H1 (cell line): Measurements from ENCODE around the gene LGALS4. TPM values are rescaled to one million over a fixed set of nuclear protein-coding genes. Genes with fewer than 3 reads are reported as not detected.

Experiments
- CTCF ChIA-PET: fragments of 300-600 bp; sonication (Branson Sonifier 250); formaldehyde crosslinking; loops from one replicate; lab custom pipeline; 2021; ENCODE audit not compliant: partially characterized antibody; lab: Charles Lee
- POLR2A ChIA-PET: fragments of 300-600 bp; sonication (Branson Sonifier 250); formaldehyde crosslinking; loops from one replicate; lab custom pipeline; 2021; ENCODE audit warnings: inconsistent platforms; ENCODE audit not compliant: partially characterized antibody; lab: Charles Lee
- DNase-seq, 2 experiments: peaks; one replicate each; pipeline versions ENCODE4 v3.0.0 to v3.0.0-alpha.2; 2010 to 2022; ENCODE audit warnings: low spot score in 2 of 2, low read depth in 1 of 2, mixed read lengths in 1 of 2
- FAIRE-seq: peaks from 2 replicates; lab custom pipeline; 2011; peaks lifted over from hg19 to GRCh38; lab: Jason Lieb, UNC
- H2AFZ ChIP-seq: 2 replicates; pipeline ENCODE4 v1.8.1; 2012; ENCODE audit warnings: low read length, inconsistent platforms
- H2AK5ac ChIP-seq: 2 replicates; pipeline ENCODE4 v1.6.1; 2013; ENCODE audit warnings: low read depth, low read length
- H2BK120ac ChIP-seq: replicated peaks from 2 replicates; pipeline ENCODE3; 2013; ENCODE audit warnings: low read depth, low read length, inconsistent platforms
- H2BK12ac ChIP-seq: 2 replicates; pipeline ENCODE4 v1.6.1; 2013; ENCODE audit warnings: low read depth, low read length
- H2BK15ac ChIP-seq: 2 replicates; pipeline ENCODE4 v1.6.1; 2013; ENCODE audit warnings: low read length
- H2BK20ac ChIP-seq: 2 replicates; pipeline ENCODE4 v1.6.1; 2013; ENCODE audit warnings: low read length
- H2BK5ac ChIP-seq: 2 replicates; pipeline ENCODE4 v1.6.1; 2013; ENCODE audit warnings: low read depth, low read length
- H3K14ac ChIP-seq: 2 replicates; pipeline ENCODE4 v1.6.1; 2013; ENCODE audit warnings: inconsistent platforms; ENCODE audit not compliant: insufficient read length
- H3K18ac ChIP-seq: 2 replicates; pipeline ENCODE4 v1.6.1; 2013; ENCODE audit warnings: low read length; ENCODE audit errors: extremely low read depth
- H3K23ac ChIP-seq: 2 replicates; pipeline ENCODE4 v1.6.1; 2013; ENCODE audit warnings: inconsistent platforms; ENCODE audit not compliant: insufficient read length
- H3K23me2 ChIP-seq: 2 replicates; pipeline ENCODE4 v1.6.1; 2013; ENCODE audit warnings: low read depth, low read length
- H3K27ac ChIP-seq: 2 replicates; pipeline ENCODE4 v1.6.1; 2011; ENCODE audit warnings: low read depth, low read length, inconsistent platforms
- H3K27me3 ChIP-seq, 4 experiments: replicated peaks in 1 of 4; 1 replicate in 1 of 4; 2 replicates in 3 of 4; pipeline versions ENCODE4 v1.6.1 to v1.8.1; 2011 to 2013; ENCODE audit warnings: low read length in 3 of 4, mild to moderate bottlenecking in 3 of 4, inconsistent platforms in 2 of 4, mixed read lengths in 2 of 4, moderate library complexity in 1 of 4; ENCODE audit not compliant: control insufficient read depth in 3 of 4, insufficient read depth in 3 of 4; ENCODE audit errors: extremely low read depth in 1 of 4
- H3K36me3 ChIP-seq, 4 experiments: 2 replicates each; pipeline versions ENCODE4 v1.6.1 to v1.8.1; 2011 to 2013; ENCODE audit warnings: mild to moderate bottlenecking in 4 of 4, low read length in 3 of 4, moderate library complexity in 2 of 4, control low read depth in 1 of 4, inconsistent platforms in 1 of 4; ENCODE audit not compliant: insufficient read depth in 4 of 4, control insufficient read depth in 2 of 4
- H3K4ac ChIP-seq: replicated peaks from 2 replicates; pipeline ENCODE3; 2013; ENCODE audit warnings: low read length, low read depth, mixed read lengths, inconsistent platforms; ENCODE audit not compliant: insufficient read length
- H3K4me1 ChIP-seq, 4 experiments: replicated peaks in 1 of 4; 1 replicate in 1 of 4; 2 replicates in 3 of 4; pipeline versions ENCODE4 v1.6.1 to v1.8.1; 2011 to 2013; ENCODE audit warnings: low read length in 3 of 4, inconsistent platforms in 2 of 4, mixed read lengths in 1 of 4; ENCODE audit not compliant: insufficient read depth in 4 of 4, control insufficient read depth in 3 of 4
- H3K4me2 ChIP-seq, 2 experiments: 2 replicates each; pipeline versions ENCODE4 v1.6.1 to v1.8.1; 2011 to 2013; ENCODE audit warnings: low read depth in 2 of 2, low read length in 2 of 2, control low read depth in 1 of 2, inconsistent platforms in 1 of 2, mild to moderate bottlenecking in 1 of 2; ENCODE audit not compliant: insufficient read depth in 1 of 2
- H3K4me3 ChIP-seq, 4 experiments: fragments of 200-600, 300-600 bp in 1 of 4; sonication (generic), shearing (Covaris generic), sonication (Bioruptor Twin) in 1 of 4; 2 replicates each; pipeline versions ENCODE4 v1.5.1 to v1.8.1; 2011 to 2016; ENCODE audit warnings: low read length in 4 of 4, low read depth in 3 of 4, control low read depth in 2 of 4, inconsistent platforms in 2 of 4, mild to moderate bottlenecking in 2 of 4, mixed read lengths in 1 of 4, moderate library complexity in 1 of 4; ENCODE audit not compliant: insufficient read depth in 2 of 4; ENCODE audit errors: extremely low read depth in 1 of 4
- H3K56ac ChIP-seq: replicated peaks from 2 replicates; pipeline ENCODE3; 2013; ENCODE audit warnings: low read depth, mild to moderate bottlenecking, mixed read lengths, low read length, inconsistent platforms; ENCODE audit not compliant: insufficient read length
- H3K79me1 ChIP-seq: 2 replicates; pipeline ENCODE4 v1.6.1; 2013; ENCODE audit warnings: low read depth, low read length, control low read depth
- H3K79me2 ChIP-seq, 2 experiments: 2 replicates each; pipeline versions ENCODE4 v1.6.1 to v1.8.1; 2012 to 2013; ENCODE audit warnings: low read length in 2 of 2, mild to moderate bottlenecking in 2 of 2, inconsistent platforms in 1 of 2; ENCODE audit not compliant: insufficient read depth in 2 of 2, control insufficient read depth in 1 of 2
- H3K9ac ChIP-seq, 4 experiments: replicated peaks in 1 of 4; 1 replicate in 1 of 4; 2 replicates in 3 of 4; pipeline versions ENCODE4 v1.6.1 to v1.8.1; 2011 to 2013; ENCODE audit warnings: low read depth in 3 of 4, low read length in 3 of 4, control low read depth in 2 of 4, mild to moderate bottlenecking in 2 of 4, moderate library complexity in 2 of 4, inconsistent platforms in 1 of 4; ENCODE audit errors: extremely low read depth in 1 of 4
- H3K9me3 ChIP-seq, 2 experiments: 2 replicates each; pipeline versions ENCODE4 v1.6.1 to v1.8.1; 2012 to 2013; ENCODE audit warnings: mild to moderate bottlenecking in 2 of 2, moderate library complexity in 2 of 2, control low read depth in 1 of 2, inconsistent platforms in 1 of 2, low read depth in 1 of 2, low read length in 1 of 2, mixed read lengths in 1 of 2; ENCODE audit not compliant: insufficient read depth in 2 of 2
- H4K20me1 ChIP-seq, 2 experiments: replicated peaks in 1 of 2; 2 replicates each; pipeline versions ENCODE3 to v1.8.1; 2011 to 2013; ENCODE audit warnings: inconsistent platforms in 2 of 2, low read length in 2 of 2, mild to moderate bottlenecking in 1 of 2; ENCODE audit not compliant: insufficient read depth in 2 of 2, control insufficient read depth in 1 of 2
- H4K5ac ChIP-seq: 2 replicates; pipeline ENCODE4 v1.6.1; 2013; ENCODE audit warnings: low read length, low read depth, mixed read lengths, inconsistent platforms; ENCODE audit not compliant: insufficient read length
- H4K8ac ChIP-seq: 2 replicates; pipeline ENCODE4 v1.8.0; 2013; ENCODE audit warnings: mild to moderate bottlenecking, moderate library complexity, low read length, inconsistent platforms; ENCODE audit not compliant: insufficient read depth; ENCODE audit errors: extremely low read depth
- H4K91ac ChIP-seq: replicated peaks from 2 replicates; pipeline ENCODE3; 2013; ENCODE audit warnings: low read length, mixed read lengths, inconsistent platforms; ENCODE audit not compliant: insufficient read length
- CBX5 ChIP-seq: fragments of 300-800, 300-1000 bp; sonication (generic); IDR thresholded peaks from 2 replicates; pipeline ENCODE4 v1.7.1; 2016; ENCODE audit warnings: antibody characterized with exemption, low read length, low read depth
- CREB1 ChIP-seq: IDR thresholded peaks from 2 replicates; pipeline ENCODE4 v1.6.1; 2012; ENCODE audit warnings: inconsistent platforms
- NANOG ChIP-seq: IDR thresholded peaks from 2 replicates; pipeline ENCODE4 v1.6.1; 2011; ENCODE audit warnings: low read length, low read depth, mild to moderate bottlenecking, inconsistent platforms; ENCODE audit not compliant: insufficient read depth, poor library complexity, severe bottlenecking
- RNF2 ChIP-seq: fragments of 200-900, 300-1000 bp; sonication (generic); IDR thresholded peaks from 2 replicates; pipeline ENCODE4 v1.7.1; 2016; ENCODE audit warnings: borderline replicate concordance, low read depth, mild to moderate bottlenecking, antibody characterized with exemption, low read length; ENCODE audit not compliant: poor library complexity, severe bottlenecking; ENCODE audit errors: missing control alignments
- SP1 ChIP-seq: IDR thresholded peaks from 2 replicates; pipeline ENCODE4 v1.6.1; 2011; ENCODE audit warnings: low read depth, low read length
- SRF ChIP-seq: IDR thresholded peaks from 2 replicates; pipeline ENCODE4 v1.6.1; 2011; ENCODE audit warnings: mild to moderate bottlenecking, low read depth, low read length, moderate library complexity
- SUZ12 ChIP-seq: fragments of 200-600 bp; sonication (generic); IDR thresholded peaks from 2 replicates; pipeline ENCODE4 v1.6.1; 2012; ENCODE audit warnings: mild to moderate bottlenecking, inconsistent platforms, low read length, moderate library complexity, mixed read lengths
- TAF7 ChIP-seq: optimal IDR thresholded peaks from 2 replicates; pipeline ENCODE3; 2011; ENCODE audit warnings: low read depth, mild to moderate bottlenecking, inconsistent platforms, low read length, moderate library complexity, borderline replicate concordance
- TCF12 ChIP-seq: IDR thresholded peaks from 2 replicates; pipeline ENCODE4 v1.6.1; 2011; ENCODE audit warnings: low read depth, mild to moderate bottlenecking, low read length
- WGBS, 2 experiments: shearing (Covaris generic) in 1 of 2; methylation state at CpG; one replicate each; pipeline versions ENCODE4 v1.1.6 to v1.1.7; 2013 to 2015; ENCODE audit warnings: low lambda C conversion rate in 2 of 2, mixed read lengths in 2 of 2, inconsistent platforms in 1 of 2, low coverage in 1 of 2, missing lambda C conversion rate in 1 of 2; ENCODE audit not compliant: insufficient replicate concordance in 2 of 2, insufficient coverage in 1 of 2, insufficient read length in 1 of 2; ENCODE audit errors: extremely low coverage in 1 of 2, missing lambda C conversion rate in 1 of 2; 5-methylcytosine and 5-hydroxymethylcytosine counted together
- polyA plus RNA-seq, 7 experiments: library from polyadenylated mRNA; depleted of rRNA in 3 of 7; stranded (reverse) in 5 of 7; unstranded in 2 of 7; fragments of >200 nt in 5 of 7; fragments of 200-250 nt in 2 of 7; gene quantifications; 1 replicate in 5 of 7; 2 replicates in 1 of 7; 4 replicates in 1 of 7; pipeline versions ENCODE4 v1.2.1 to v1.2.3, GENCODE V29; 2011 to 2013; ENCODE audit warnings: missing spikeins in 2 of 7, mixed read lengths in 2 of 7
- total RNA-seq: library from RNA; stranded (reverse); fragmentation: NEBNext Ultra II Directional; extraction: Animal tissue kit (Norgen Biotek cat#: 25700); gene quantifications from 2 replicates; pipeline ENCODE4 v1.2.1, GENCODE V29; 2021

The LGALS4 gene
- total and polyA plus RNA-seq, 2 of the 8 experiments (the other 6 are each of a cell fraction or from before 2014, with no cell fraction given), result 0.32 to 0.37 TPM

- peaks cover 2% of the 10 kb centered on the region for H3K23me2 ChIP-seq
- H4K8ac ChIP-seq, result no peak overlapping the region; the same call in 1 of the 2 replicates
- H2AK5ac ChIP-seq, result no peak overlapping the region
- no peak overlapping the region for H2BK120ac ChIP-seq
- no peak overlapping the region for H2BK20ac ChIP-seq
- ChIA-PET POLR2A (interaction anchor here (0.7 to 14.2 kb wide), 19 partner anchors 9 to 113 kb away, joined by 3 to 376 read pairs (median 5); partner anchors contain the start of genes HNRNPL, NFKBIB and RINL), CTCF (interaction anchor here (1.2 kb wide), 1 partner anchor 110 kb away, joined by 3 read pairs; no protein-coding TSS in a partner anchor)
- H3K79me2 ChIP-seq, result peaks cover 0 to 4% of the 10 kb centered on the region in 2 experiments; a peak in 2 of 4 replicates
- H2BK12ac ChIP-seq, result no peak overlapping the region
- no peak overlapping the region for H2AFZ ChIP-seq
- H3K79me1 ChIP-seq, result no peaks in the 10 kb centered on the region
- H3K23ac ChIP-seq, result no peak overlapping the region
- no peak overlapping the region for H3K9ac ChIP-seq
- no peak overlapping the region for H3K18ac ChIP-seq
- WGBS, 2 experiments, result 93% methylated on average over 7 of the region's 8 CpGs; no CpG with 5 or more reads in 1 of the 2 experiments
- H3K4me1 ChIP-seq, result 0 out of 7 replicates have a peak, but pooled peaks cover 0 to 2% (median 0%) of the 10 kb centered on the region in 4 experiments
- H3K14ac ChIP-seq, result no peak overlapping the region
- no peak overlapping the region for H4K5ac ChIP-seq
- H2BK5ac ChIP-seq, result no peak overlapping the region
- DNase-seq, result no peak
- no peak overlapping the region for H3K56ac ChIP-seq
- H3K36me3 ChIP-seq, result peaks cover 51 to 61% (median 55%) of the 10 kb centered on the region in 4 experiments
- no peaks in the 10 kb centered on the region for H3K9me3 ChIP-seq
- H3K4me2 ChIP-seq, result no peak overlapping the region
- no peak overlapping the region for H3K4me3 ChIP-seq
- no peaks in the 10 kb centered on the region for H3K27me3 ChIP-seq
- H4K20me1 ChIP-seq, result peaks cover 16 to 25% of the 10 kb centered on the region in 2 experiments
- H2BK15ac ChIP-seq, result no peak overlapping the region
- no peak for TF ChIP-seq TCF12
- no peak for TF ChIP-seq SP1
- TF ChIP-seq CBX5, result no peak
- no peak for TF ChIP-seq TAF7
- no peak for TF ChIP-seq SRF
- no peak for TF ChIP-seq CREB1
- TF ChIP-seq SUZ12, result no peak
- TF ChIP-seq RNF2, result no peak
- TF ChIP-seq NANOG, result no peak
- TF ChIP-seq, all 59 proteins: peak for 0
- H4K91ac ChIP-seq, result no peak overlapping the region
- no peak overlapping the region for H3K4ac ChIP-seq
- no peak for FAIRE-seq
- no peak overlapping the region for H3K27ac ChIP-seq
These were observed 23.6 kb upstream of the LGALS4 start for GRCh38 chr19:38836159-38836982.
